GM19328 (cell line): Measurements from ENCODE around the gene GTF2A1.

Experiments used
- ATAC-seq: cut with Tn5 transposase; IDR thresholded peaks from one replicate; pipeline ENCODE4 v1.9.1; 2021; ENCODE audit warnings: mild to moderate bottlenecking, moderate library complexity; ENCODE audit not compliant: unreplicated experiment

GTF2A1 gene

DNA sequence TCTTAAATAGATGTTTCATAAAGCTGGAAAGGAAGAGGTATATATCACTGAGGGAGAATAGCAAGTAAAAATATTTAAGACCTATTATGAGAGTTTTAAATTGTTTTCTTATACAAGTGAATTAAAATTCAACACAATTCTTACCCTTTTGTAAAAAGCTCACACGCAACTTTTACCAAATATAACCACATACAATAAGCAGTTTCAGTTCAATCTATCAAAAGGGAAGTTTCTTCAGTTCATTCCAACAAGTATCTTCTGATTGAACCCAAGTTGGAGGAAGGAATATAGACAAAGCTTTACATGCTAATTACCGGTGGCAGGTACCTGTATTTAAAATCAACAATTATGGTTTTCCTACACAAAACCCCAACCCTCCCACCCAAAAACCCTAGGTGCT is 41.1 kb downstream of the GTF2A1 start:
- no peak for ATAC-seq

DNA sequence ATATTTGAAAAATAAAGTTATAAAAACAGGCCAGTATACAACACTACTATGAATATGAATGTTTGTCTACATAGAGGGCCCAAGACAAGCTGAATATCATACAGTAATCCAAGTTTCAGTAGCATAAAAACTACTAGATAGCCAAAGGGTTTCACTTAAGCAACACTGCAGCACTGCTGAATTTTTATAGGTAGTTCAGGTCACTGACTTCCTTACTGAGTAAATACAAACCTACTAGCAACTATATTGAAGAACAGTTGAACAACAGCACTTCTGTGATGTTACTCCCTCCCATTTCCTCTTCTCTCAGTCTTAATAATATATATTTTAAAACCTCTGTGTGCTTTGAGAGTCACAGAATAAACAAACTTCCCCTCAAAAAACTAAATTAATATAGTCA is 42.7 kb downstream of the GTF2A1 start:
- ATAC-seq, result no peak

DNA sequence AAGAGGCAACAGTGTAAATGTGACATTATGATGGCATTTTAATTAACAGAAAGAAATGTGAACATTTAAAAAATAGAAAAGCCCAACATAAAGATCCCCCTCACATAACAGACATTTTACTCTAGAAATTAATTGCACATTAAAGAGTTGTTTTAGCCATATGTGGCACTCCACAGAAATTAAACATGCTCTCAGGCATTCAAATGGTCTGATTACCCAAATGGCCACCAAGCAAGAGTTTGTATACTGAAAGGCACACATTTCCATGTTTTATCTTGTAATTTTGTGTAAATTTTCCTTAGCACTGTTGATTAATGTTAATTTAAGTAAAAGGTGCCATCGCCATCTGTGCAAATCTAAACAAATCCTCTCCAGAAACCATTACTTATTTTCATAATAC is 43.5 kb downstream of the GTF2A1 start:
- no peak for ATAC-seq

DNA sequence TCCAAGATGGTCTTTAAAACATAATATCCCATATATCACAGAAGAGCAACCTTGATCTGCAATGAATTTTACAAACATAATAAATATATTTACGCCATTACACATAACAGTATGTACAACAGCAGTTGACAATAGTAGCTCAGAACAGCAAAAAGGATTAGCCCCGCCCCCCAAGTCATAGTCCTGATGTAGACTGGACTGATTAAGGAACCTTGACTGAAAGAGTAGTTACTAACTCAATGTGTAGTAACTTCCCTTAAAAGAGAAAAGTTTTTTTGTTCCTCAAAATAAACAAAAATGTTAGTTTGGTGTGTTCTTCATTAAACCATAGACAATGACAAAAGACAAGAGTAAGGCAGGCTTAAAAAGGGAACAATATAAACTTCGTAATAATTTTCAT is 44.5 kb downstream of the GTF2A1 start:
- ATAC-seq, result no peak

DNA sequence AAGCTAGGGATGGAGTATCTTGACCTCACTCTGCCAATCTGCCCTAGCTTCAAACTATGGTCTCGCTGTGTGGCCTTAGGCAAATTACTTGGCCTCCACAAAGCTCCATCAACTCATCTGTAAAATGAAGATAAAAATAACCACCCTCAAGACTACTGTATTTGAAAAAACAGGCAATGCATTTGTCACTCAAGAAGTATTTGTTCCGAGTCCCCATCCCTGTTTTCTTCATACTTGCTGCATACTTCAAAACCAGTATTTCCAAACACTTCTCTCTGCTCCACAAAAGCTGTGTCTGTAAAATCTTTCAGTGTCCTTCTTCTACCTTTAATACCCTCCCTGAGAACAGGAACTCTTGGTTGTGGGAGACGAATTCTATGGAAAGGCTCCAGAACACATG is 47.9 kb downstream of the GTF2A1 start:
- peak; percentile 24 for ATAC-seq

DNA sequence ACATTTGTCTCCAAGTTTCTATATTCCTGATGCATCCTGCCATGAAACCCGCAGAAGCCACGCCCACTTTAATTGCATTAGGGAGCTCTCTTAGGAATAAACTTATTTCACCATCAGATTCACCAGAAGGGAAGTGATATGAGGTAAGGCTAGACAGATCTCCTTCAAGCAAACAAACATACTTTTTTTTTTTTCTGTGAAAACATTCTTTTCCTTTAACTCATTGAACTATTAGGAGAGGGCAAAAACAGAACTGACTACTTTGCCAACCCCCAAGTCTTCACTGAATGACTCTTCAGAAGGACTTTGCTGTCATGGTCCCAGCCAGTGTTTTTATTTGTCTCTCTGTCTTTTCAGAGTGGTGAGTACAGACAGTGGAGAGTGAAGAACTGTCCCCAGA is 48.4 kb downstream of the GTF2A1 start:
- ATAC-seq, result peak; percentile 26

DNA sequence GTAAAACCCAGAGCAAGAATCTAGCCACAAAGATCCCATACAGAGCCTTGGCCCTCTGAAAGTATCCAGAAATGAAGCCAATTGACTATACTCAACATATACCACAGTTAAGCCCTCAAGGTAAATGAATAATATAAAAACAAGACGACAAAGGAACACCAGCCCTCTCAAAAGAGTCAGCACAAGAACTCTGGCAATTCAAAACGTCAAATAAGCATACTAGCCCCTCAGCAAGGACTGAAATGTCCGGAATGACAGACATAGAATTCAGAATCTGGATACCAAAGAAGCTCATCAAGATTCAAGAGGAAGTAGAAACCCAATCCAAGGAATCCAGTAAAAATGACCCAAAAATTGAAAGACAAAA is 49.9 kb downstream of the GTF2A1 start:
- ATAC-seq, result no peak

DNA sequence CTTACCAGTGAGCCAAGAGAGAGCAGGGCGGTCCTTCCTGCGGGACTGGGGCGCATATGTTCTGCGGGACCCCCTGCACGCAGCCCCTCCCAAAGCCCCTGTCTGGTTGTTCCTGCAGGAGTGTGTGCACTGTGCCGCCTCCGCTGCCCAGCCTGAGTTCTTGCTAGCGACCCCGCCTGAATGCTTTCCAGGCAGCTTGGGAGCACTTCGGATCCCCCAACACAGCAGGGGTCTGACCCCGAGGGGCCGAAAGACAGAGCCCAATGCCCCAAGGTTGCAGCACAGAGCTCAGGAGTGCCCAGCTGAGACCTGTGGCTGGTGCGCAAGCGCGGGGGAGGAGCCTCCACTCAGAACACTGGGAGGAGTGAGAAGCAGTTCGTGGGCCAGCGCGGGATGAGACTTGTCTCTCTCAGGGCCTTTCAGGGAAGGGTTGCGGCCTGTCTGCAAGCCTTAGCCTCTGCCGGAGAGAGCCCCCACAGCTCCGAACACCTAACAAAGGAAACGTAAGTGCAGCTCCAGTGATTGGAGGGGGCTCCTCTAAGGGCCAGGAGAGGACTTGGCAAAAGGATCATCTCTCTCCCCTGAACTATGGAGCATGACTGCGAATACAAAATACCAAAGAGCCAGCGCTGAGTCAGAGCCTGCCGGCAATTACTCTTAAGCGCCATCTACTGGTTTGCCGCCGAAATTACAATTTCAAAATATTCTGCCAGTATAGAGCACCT is 50.5 kb downstream of the GTF2A1 start:
- ATAC-seq, result peak; percentile 91

DNA sequence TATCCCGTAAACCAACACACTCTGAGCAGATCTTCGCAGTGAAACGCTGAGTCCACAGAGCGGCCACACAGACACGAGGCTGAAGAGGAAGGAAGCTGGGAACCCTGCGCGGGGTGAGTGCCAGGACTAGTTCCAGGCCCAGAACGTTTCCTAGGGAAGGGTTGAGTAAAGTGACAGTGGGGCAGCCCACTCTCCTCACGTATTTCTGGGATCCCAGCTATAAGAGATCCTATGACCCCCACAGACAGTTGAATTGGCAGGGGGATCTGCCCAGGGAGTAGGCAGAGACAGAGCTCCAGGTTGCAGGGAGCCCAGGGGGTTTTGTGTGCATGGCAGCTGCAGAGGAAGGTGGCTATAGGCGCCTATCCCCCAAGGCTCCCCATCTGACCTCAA is 51.1 kb downstream of the GTF2A1 start:
- peak; percentile 11 for ATAC-seq

DNA sequence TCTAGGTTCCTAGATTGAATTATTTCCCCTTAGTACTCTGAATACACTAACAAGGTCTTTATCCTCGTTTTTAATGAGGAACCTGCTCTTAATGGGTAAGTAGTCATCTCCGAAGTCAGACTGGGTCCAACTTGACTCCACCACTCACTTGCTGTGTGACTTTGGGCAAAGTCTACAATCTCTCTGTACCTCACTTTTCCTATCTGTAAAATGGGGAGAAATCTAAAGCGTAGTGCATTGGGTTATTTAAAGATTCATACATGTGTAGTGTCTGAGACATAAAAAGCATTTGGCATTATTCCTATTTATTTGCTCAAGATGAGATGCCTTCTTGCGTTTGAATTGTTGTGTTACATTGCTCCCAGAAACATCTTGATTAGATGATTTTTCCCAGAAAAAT is 51.5 kb downstream of the GTF2A1 start:
- no peak for ATAC-seq

DNA sequence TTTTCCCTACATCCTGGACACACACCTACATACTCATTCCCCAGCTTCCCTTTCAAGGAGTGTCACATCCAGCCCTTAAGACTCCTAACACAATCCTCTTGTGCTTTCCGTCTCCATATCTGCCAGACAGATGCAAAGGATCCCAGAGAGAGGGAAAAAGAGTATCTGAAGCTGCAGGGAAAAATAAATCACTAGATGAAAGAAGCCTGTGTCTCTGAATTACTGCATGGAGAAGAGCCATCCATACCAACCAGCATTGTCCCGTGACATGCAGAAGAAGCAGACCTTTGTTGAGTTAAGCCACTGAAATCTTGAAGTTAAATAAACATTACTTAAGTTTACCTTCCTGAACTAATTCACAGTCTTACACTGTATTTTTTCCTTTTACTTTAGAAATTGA is 54.6 kb downstream of the GTF2A1 start:
- ATAC-seq, result no peak

DNA sequence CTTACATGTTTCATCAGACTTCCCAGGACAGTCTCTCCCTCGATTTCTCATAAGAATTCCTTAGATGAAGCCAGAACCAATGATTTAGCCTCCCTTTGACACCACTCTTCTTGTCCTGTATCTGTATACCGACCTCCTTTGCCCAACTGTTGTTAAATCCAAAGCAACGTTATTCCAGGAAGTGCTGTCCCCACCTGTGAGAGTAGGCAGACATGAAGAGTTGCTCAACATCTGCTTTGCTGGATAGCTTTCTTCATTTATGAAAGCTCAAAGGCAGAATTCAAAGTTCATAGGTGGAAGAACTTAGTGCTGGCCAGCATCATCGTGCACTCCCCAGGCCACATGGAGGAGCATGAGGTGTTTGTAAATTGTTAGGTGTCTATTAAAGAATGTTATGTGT is 55.6 kb downstream of the GTF2A1 start:
- ATAC-seq, result no peak

DNA sequence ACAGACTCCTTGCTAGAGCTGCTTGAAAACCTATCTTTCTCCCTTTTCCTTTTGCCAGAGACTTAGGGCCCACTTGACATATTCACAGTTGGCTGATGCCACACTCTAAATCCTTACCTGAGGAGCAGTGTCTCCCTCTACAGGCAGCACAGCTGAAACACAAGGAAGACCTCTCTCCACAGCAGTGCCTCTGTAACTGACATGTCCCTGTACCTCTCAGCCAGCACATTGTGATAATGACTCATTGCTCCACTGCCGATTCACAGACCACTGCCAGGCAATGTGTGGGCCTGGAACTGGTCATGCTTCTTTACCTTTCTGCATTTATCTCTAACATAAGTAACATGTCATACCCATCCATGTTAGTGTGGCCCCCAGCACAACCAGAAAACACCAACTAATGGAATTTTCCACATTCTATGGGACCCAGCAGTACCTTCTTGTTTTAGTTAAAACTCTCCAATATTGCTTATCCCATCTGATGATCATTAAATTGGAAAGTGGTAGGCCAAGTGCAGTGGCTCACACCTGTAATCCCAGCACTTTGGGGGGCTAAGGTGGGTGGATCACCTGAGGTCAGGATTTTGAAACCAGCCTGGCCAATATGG is 56.5 kb downstream of the GTF2A1 start:
- ATAC-seq, result peak; percentile 94

DNA sequence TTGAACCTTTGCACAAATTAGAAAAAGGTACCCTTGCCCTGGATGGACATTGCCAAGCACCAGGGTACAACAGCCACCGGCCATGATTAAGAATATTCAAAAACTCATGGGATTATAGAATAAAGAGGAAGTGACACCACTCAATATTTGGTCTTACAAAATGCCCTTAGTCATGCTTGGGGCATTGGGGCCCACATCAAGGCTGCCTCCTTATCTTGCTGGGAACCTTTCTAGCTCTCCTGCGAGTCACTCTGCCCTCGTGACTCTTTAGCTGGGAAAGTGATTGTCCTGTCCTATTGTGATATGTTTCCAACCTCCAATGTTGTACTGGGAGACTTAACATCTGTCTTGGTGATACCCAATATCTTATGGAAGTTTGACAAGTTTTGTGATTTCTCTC is 57.8 kb downstream of the GTF2A1 start:
- ATAC-seq, result no peak

DNA sequence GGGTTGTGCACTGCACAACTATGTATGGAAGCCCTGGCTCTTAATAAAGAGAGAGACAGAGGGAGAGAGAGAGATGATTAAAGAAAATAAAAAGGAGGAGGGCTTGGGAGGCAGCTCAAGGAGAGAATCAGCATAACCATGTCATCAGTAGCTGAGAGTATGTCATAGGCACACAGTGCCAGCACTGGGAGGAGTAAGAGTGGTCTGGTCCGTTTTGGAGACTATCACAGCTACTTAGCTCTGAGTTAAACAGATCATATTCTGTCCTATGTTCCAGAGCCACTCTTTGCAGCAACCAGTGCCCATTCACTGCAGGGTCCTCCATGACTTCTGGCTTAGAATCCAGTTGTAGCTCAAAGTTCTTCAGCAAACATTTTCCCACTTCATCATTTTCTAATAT is 59.0 kb downstream of the GTF2A1 start:
- ATAC-seq, result no peak

DNA sequence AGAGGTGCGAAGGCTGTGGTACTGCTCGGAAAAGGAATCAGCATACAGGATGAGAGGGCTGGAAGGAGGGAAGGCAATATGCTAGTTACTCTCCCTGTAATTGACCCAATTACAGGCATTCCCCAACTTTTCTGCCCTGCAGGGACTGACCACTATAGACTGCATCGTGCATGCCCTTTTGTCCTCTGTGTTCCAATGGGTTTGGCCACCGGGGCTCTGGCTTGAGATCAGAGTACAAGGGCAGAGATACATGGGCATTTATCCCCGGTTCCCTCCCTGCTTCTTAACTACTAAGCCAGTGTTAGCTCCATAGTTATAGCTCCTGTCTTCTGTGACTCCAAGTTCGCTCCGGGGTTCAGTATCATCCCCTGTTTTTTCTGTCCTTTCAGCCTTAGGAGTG is 59.7 kb downstream of the GTF2A1 start:
- ATAC-seq, result no peak

DNA sequence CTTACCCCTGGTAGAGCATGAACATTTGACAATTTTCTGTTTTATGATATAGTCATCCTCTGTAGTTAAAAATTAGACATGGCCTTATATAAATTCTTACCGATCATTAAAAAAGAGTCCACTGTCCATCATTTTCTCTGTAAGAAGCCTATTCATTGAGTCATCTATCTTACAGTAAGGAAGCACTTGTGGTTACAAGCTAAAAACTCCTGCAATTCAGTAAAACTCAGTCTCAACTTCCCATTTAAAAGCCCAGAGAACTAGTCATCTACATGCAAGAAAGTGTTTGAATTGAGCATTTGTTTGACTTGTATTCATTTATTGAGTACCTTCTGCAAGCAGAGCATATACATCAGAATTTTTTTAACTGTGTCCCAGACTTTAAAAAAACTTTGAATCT is 63.3 kb downstream of the GTF2A1 start:
- ATAC-seq, result no peak

DNA sequence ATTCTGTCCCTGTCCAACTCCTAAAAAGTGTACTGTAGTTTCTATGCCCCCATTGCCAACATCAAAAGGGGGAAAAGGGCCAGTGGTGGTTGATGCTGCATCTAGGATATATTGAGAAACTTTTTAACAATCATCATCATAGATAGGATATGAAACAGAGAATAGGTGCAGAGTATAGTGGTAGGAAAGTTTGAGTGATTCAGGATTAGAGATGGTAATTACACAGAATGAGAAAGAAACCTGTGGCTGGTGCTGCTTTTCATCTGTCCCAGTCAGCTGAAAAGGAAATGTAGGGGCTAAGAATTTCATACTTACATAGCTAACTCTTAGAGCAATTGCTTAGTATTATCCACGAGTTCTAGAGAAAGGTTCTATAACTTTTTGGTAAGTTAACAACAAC is 67.6 kb downstream of the GTF2A1 start:
- ATAC-seq, result no peak

DNA sequence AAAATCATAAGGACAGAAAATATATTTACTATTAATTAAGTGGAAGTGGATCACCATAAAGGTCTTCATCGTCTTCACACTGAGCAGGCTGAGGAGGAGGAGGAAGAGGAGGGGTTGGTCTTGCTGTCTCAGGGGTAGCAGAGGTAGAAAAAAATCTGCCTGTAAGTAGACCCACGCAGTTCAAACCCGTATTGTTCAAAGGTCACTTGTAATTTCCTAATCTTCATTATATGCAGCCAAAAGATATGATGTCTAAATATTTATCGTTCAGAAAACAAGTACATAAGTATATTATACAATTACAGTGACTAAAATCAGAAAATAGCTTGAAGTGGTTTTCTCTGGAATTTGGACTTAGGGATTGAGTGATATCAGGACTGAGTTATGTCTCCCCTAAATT is 72.1 kb downstream of the GTF2A1 start:
- no peak for ATAC-seq

DNA sequence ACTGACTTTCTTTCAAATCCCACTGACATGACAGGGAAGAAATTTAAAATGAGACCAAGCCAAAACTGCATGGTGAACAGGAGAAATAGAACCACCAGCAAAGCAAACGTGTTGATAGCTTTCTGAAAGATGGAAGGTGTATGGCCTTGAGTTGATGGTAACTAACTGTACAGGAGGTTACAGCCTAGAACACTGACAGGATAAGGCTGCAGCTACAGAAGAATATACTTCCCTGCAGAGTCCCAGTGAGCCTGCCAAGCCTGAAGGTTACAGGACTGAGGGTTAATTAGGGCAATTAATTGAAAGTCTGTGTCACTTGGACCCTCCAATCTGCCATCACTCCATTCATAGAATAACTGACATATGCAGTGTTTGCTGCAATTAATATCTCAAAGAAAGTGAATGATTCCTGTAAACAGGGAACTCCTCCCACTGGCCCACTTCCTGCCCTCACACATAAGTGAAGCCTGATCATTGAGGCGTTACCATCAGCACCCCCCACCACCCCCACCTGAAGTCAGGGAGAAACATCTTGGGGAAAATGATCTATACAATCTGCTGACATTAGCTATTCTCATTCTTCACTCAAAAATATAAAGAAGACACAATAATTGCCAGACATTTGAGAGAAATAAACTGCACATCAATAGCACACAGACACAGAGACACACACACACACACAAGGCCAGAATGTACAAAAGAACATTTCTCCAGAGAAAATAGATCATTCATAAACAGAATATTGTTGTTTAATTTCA is 73.4 kb downstream of the GTF2A1 start:
- ATAC-seq, result no peak

DNA sequence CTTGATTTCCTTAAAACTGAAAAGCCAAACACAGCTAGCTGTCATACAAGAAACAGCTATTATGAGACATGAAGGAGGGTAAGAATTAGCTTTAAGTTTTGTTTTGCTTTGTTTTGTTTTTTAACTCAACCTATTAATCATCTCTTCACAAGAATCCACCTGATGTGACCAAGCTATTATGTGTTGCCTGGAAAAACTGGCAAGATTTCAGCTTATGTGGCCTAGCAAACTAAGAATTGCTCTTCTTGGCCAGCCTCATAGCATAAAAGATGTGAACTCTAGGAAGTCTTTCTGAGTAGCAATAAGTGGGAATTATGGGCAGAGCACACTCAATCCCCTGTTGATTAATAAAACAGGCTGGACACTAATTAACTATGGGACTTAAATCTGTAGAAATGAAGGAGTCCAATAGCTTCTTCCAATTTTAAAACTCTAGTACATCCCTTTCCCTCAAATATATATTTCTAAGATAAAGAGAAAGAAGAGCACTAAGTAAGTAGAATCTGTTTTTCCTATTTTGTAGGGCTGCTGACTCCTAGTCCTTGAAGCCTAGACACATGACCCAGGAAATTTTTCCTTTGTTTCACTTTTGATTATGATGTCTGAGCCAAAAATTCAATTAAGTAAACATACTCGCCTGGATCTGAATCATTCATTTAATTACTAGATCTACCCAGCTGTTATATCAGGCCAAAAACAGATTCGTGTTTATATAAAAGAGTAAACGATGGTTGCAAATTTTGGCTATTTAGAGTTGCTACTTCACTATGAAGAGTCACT is 75.7 kb downstream of the GTF2A1 start:
- ATAC-seq, result no peak

DNA sequence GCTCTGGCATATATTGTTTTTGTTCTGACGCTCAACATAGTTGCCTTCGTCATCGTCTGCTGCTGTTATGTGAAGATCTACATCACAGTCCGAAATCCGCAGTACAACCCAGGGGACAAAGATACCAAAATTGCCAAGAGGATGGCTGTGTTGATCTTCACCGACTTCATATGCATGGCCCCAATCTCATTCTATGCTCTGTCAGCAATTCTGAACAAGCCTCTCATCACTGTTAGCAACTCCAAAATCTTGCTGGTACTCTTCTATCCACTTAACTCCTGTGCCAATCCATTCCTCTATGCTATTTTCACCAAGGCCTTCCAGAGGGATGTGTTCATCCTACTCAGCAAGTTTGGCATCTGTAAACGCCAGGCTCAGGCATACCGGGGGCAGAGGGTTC is 77.0 kb downstream of the GTF2A1 start:
- no peak for ATAC-seq
